HEK293T (cell line): Measurements from ENCODE around the gene SMIM44.

ENCODE experiments used
- FOXA1 ChIP-seq: fragments of 450-650 bp; IDR thresholded peaks from 2 replicates; pipeline ENCODE4 v1.6.1; 2016; ENCODE audit warnings: mild to moderate bottlenecking
- FOXK2 ChIP-seq: fragments of 450-650 bp; IDR thresholded peaks from 2 replicates; pipeline ENCODE4 v1.6.1; 2016; ENCODE audit warnings: mild to moderate bottlenecking
- FOXM1 ChIP-seq: fragments of 450-650 bp; IDR thresholded peaks from 2 replicates; pipeline ENCODE4 v1.6.1; 2017; ENCODE audit warnings: mild to moderate bottlenecking, borderline replicate concordance
- LEF1 ChIP-seq: fragments of 450-650 bp; IDR thresholded peaks from 2 replicates; pipeline ENCODE4 v1.6.1; 2017; ENCODE audit warnings: mild to moderate bottlenecking, borderline replicate concordance
- SP1 ChIP-seq: fragments of 450-650 bp; IDR thresholded peaks from 2 replicates; pipeline ENCODE4 v1.6.1; 2017
- TARDBP ChIP-seq: fragments of 450-650 bp; IDR thresholded peaks from 2 replicates; pipeline ENCODE4 v1.6.1; 2016

DNA sequence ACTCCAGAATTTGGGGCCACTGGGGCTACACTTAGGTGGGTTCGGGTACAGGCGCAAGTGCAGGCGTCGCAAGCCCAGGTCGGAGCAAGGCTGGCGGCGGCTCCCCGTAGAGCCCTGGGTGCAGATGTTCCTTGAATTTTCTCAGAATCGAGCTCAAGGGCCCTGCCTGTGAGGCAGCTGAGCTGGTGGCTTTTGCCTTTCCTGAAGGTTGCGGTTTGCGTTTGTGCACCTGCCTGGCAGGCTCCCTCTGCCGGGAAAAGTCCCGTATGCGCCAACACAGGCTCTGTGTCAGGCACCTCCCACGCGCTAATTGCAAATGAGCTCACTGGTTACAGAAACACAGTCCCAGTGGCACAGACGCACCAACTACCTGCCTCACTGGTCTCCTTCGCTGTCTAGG is 11.3 kb upstream of the SMIM44 start:
- no peak for TF ChIP-seq SP1
- TF ChIP-seq FOXM1: no peak
- TF ChIP-seq FOXK2: no peak
- TF ChIP-seq TARDBP: no peak
- no peak for TF ChIP-seq FOXA1
- TF ChIP-seq LEF1: no peak
